Ishikawa (cell line): ENCODE data around the gene FOXRED2.

Source experiments
- CEBPB ChIP-seq: IDR thresholded peaks from 2 replicates; pipeline ENCODE4 v1.6.1; 2012
- CREB1 ChIP-seq: IDR thresholded peaks from 2 replicates; pipeline ENCODE4 v1.6.1; 2012; ENCODE audit warnings: low read depth
- EGR1 ChIP-seq: IDR thresholded peaks from 2 replicates; pipeline ENCODE4 v1.6.1; 2012
- EP300 ChIP-seq: IDR thresholded peaks from 2 replicates; pipeline ENCODE4 v1.6.1; 2012; ENCODE audit warnings: borderline replicate concordance
- FOXM1 ChIP-seq: IDR thresholded peaks from 2 replicates; pipeline ENCODE4 v1.6.1; 2012; ENCODE audit warnings: low read depth, borderline replicate concordance
- MAX ChIP-seq: IDR thresholded peaks from 2 replicates; pipeline ENCODE4 v1.6.1; 2012
- NFIC ChIP-seq: IDR thresholded peaks from 2 replicates; pipeline ENCODE4 v1.6.1; 2012
- RAD21 ChIP-seq: IDR thresholded peaks from 2 replicates; pipeline ENCODE4 v1.6.1; 2012; ENCODE audit warnings: low read depth
- REST ChIP-seq: IDR thresholded peaks from 2 replicates; pipeline ENCODE4 v1.6.1; 2012; ENCODE audit warnings: low read depth, mild to moderate bottlenecking
- TAF1 ChIP-seq: IDR thresholded peaks from 2 replicates; pipeline ENCODE4 v1.6.1; 2012; ENCODE audit warnings: low read depth, mild to moderate bottlenecking
- TCF12 ChIP-seq: IDR thresholded peaks from 2 replicates; pipeline ENCODE4 v1.6.1; 2012; ENCODE audit warnings: low read depth
- TEAD4 ChIP-seq: IDR thresholded peaks from 2 replicates; pipeline ENCODE4 v1.6.1; 2012
- USF1 ChIP-seq: IDR thresholded peaks from 2 replicates; pipeline ENCODE4 v1.6.1; 2012
- YY1 ChIP-seq: IDR thresholded peaks from 2 replicates; pipeline ENCODE4 v1.6.1; 2012; ENCODE audit warnings: low read depth
- ZBTB7A ChIP-seq: IDR thresholded peaks from 2 replicates; pipeline ENCODE4 v1.6.1; 2012; ENCODE audit warnings: low read depth

FOXRED2 gene

DNA sequence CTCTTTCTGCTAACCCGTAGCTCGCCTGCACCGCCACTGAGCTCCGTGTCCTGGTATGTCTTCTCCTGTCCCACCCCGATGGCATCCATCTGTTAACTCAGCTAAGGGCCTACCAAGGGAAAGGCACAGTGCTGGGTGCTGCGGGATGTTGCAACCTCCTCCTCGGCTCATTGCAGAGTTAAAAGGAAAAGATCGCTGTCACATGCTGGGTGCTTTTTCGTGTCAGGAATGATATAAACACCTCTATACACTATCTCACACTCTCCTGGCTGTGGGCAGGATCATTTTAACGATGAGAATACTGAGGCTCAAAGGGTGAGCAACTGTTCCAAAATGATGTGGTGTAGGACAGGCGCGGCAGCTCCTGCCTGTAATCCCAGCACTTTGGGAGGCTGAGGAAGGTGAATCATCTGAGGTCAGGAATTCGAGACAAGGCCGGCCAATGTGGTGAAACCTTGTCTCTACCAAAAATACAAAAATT, 35.5 kb downstream of the FOXRED2 start:
- TF ChIP-seq EGR1 (no peak), CREB1 (no peak), USF1 (no peak)

GRCh38 chr22:36470994-36471331, 35.9 kb downstream of the FOXRED2 start:
- TF ChIP-seq CREB1, result no peak
- no peak for TF ChIP-seq REST
- TF ChIP-seq MAX, result no peak
- TF ChIP-seq CEBPB, result no peak
- no peak for TF ChIP-seq USF1
- TF ChIP-seq EGR1, result no peak
- TF ChIP-seq TEAD4, result no peak

GRCh38 chr22:36470162-36470993, 36.5 kb downstream of the FOXRED2 start:
- TF ChIP-seq FOXM1 (no peak), MAX (0 out of 2 replicates have a peak, but pooled peaks have one; percentile 27), RAD21 (peak; percentile 95), TAF1 (no peak), USF1 (no peak), TEAD4 (no peak), YY1 (no peak)

- TF ChIP-seq NFIC, result no peak
- no peak for TF ChIP-seq FOXM1
- TF ChIP-seq REST, result no peak
- TF ChIP-seq EGR1, result no peak
- TF ChIP-seq TCF12, result no peak
- TF ChIP-seq EP300, result no peak
- TF ChIP-seq USF1, result no peak
- no peak for TF ChIP-seq TAF1
- no peak for TF ChIP-seq MAX
- TF ChIP-seq CREB1, result no peak
- no peak for TF ChIP-seq RAD21
- TF ChIP-seq CEBPB, result no peak
- TF ChIP-seq YY1, result no peak
These were observed 37.6 kb downstream of the FOXRED2 start for GRCh38 chr22:36469094-36469710.

GRCh38 chr22:36467946-36468345, 38.9 kb downstream of the FOXRED2 start:
- TF ChIP-seq ZBTB7A (no peak), NFIC (no peak), USF1 (no peak), TEAD4 (0 out of 2 replicates have a peak, but pooled peaks have one; percentile 12), TCF12 (no peak), RAD21 (no peak)
